Measurements from ENCODE around the gene TMEM217. TPM values are rescaled to one million over a fixed set of nuclear protein-coding genes. Genes with fewer than 3 reads are reported as not detected.

Gene TMEM217
- total and polyA plus RNA-seq, 3 donors from 2014 or later, result 13.3 to 46.5 (median 16.2) TPM

DNA sequence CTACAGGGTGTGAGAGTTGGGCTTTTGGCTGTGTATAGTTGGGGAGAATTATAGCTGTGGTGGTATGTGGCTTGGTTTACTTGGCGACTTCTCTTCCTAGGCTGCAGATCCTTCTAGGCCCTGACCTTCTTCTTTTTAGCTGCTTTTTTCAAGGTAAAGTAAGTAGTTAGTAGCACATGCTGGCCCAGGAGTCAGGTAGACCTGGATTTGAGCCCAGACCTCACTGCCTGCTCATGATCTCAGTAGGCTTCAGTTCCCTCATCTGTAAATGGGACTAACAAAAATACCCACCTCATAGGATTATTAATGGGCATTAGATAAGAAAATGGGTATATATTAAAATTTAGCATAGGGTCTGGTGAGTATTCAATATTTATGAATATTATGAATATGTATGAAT lies 17.4 kb upstream of the TMEM217 start:
- TF ChIP-seq POLR2A (IDR thresholded peaks at IDR 0.05), result no peak
- H3K9me3 ChIP-seq, result no peaks in the 10 kb centered on the region
- no peak for DNase-seq
- no peaks in the 10 kb centered on the region for H3K4me1 ChIP-seq
- 77 to 87% methylated on average over 1 of the region's 1 CpG for WGBS, 2 donors
- no peaks in the 10 kb centered on the region for H3K36me3 ChIP-seq (ENCODE audit: low read depth, missing control alignments)
- H3K27ac ChIP-seq, result no peak overlapping the region
- no peak overlapping the region for H3K4me3 ChIP-seq
- H3K27me3 ChIP-seq, result no peaks in the 10 kb centered on the region
- intact Hi-C loops (cut with DNase I; ENCODE audit: low total_unique reads), result no loop called here

DNA sequence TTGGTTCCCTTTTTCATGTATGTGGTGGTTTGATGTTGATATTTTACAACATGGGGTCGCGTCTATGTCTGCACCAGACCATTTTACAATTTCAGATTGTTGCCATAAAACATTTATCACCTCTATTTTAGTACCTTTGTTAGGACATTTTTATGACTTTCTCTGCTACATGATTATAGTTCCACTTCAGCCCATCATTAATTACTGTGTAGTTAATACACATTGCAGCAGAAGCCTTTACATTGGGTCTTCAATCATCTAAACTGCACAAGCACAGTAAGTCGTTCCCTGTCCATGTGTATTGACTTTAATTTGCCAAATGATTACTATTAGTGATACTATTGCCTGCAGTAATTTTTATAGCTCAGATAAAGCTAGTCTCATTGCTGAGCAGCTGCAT lies 15.7 kb upstream of the TMEM217 start:
- Histone ChIP-seq H3K9me3 (no peaks in the 10 kb centered on the region), H3K4me1 (no peaks in the 10 kb centered on the region), H3K36me3 (ENCODE audit: low read depth, missing control alignments) (no peaks in the 10 kb centered on the region), H3K27ac (no peak overlapping the region), H3K4me3 (no peak overlapping the region), H3K27me3 (no peaks in the 10 kb centered on the region)
- no peak for DNase-seq
- TF ChIP-seq, protein P1, sequence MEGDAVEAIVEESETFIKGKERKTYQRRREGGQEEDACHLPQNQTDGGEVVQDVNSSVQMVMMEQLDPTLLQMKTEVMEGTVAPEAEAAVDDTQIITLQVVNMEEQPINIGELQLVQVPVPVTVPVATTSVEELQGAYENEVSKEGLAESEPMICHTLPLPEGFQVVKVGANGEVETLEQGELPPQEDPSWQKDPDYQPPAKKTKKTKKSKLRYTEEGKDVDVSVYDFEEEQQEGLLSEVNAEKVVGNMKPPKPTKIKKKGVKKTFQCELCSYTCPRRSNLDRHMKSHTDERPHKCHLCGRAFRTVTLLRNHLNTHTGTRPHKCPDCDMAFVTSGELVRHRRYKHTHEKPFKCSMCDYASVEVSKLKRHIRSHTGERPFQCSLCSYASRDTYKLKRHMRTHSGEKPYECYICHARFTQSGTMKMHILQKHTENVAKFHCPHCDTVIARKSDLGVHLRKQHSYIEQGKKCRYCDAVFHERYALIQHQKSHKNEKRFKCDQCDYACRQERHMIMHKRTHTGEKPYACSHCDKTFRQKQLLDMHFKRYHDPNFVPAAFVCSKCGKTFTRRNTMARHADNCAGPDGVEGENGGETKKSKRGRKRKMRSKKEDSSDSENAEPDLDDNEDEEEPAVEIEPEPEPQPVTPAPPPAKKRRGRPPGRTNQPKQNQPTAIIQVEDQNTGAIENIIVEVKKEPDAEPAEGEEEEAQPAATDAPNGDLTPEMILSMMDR (IDR thresholded peaks at IDR 0.05), result no peak
- 66 to 73% methylated on average over 3 of the region's 3 CpGs for WGBS, 2 donors
- intact Hi-C loops (cut with DNase I; ENCODE audit: low total_unique reads), result no loop called here

DNA sequence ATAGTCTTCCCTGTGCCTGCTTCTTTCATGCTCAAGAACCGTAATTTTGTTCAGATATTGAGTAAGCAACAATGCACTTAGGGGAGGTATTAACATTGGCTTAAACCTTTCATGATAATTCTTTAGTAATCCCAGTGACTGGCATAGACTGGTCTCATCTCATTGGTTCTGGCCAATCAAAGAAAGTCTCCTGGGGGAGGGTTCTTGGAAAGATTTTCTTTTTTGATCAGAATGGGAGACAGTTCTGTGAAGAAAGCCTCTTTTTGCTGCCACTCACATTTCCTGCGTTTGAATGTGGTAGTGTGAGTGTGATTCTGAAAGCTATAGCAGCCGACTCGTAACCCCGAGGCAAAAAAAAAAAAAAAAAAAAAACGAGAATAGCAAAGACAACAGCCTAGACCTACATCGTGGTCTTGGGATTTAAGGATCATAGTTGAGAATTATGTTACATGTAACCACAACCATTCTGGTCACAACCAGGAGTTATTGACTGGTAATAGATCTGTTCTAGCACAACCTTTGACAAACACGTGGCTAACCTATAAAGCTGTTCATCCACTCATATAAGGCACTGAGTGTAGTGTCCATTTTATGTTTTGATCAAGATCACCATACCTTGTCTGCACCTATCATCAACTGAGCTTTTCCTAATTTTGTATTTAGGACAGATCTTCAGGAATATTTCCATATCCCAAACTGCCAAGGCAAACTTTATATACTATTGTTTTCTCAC lies 15.1 kb upstream of the TMEM217 start:
- H3K36me3 ChIP-seq (ENCODE audit: low read depth, missing control alignments), result no peaks in the 10 kb centered on the region
- intact Hi-C loops (cut with DNase I; ENCODE audit: low total_unique reads), result no loop called here
- no peaks in the 10 kb centered on the region for H3K27me3 ChIP-seq
- no peak for DNase-seq
- no peak overlapping the region for H3K4me3 ChIP-seq
- no peaks in the 10 kb centered on the region for H3K9me3 ChIP-seq
- TF ChIP-seq, protein P1 (IDR thresholded peaks at IDR 0.05), result no peak
- no peak for TF ChIP-seq POLR2A (IDR thresholded peaks at IDR 0.05)
- no peak overlapping the region for H3K27ac ChIP-seq
- H3K4me1 ChIP-seq, result no peaks in the 10 kb centered on the region
- WGBS, 2 donors, result 77 to 84% methylated on average over 8 of the region's 8 CpGs

DNA sequence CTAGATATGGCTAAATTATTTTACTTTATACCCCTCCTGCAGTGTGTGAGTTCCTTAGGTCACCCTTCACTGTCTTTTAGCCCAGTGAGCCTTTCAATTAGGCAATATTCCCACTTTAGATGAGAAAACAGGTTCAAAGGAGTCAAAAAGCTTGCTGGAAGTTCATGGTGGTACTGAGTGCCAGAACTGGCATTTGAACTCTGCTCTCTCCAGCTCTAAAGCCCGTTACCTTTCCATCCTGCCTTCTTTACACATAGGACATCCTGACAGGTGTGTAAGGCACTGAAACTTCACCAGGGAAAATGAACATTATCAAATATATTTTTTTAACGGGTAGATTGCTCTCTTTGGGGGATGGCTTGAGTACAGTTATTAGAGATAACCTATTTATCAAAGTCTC lies 11.2 kb upstream of the TMEM217 start:
- intact Hi-C loops (cut with DNase I; ENCODE audit: low total_unique reads), result no loop called here
- WGBS, 2 donors, result 77 to 81% methylated on average over 2 of the region's 2 CpGs
- Histone ChIP-seq H3K9me3 (no peaks in the 10 kb centered on the region), H3K4me3 (no peak overlapping the region), H3K36me3 (ENCODE audit: low read depth, missing control alignments) (no peaks in the 10 kb centered on the region), H3K27me3 (no peaks in the 10 kb centered on the region), H3K27ac (no peak overlapping the region), H3K4me1 (no peaks in the 10 kb centered on the region)
- no peak for DNase-seq
- no peak for TF ChIP-seq POLR2A (IDR thresholded peaks at IDR 0.05)
- TF ChIP-seq, protein P1 (IDR thresholded peaks at IDR 0.05), result no peak

DNA sequence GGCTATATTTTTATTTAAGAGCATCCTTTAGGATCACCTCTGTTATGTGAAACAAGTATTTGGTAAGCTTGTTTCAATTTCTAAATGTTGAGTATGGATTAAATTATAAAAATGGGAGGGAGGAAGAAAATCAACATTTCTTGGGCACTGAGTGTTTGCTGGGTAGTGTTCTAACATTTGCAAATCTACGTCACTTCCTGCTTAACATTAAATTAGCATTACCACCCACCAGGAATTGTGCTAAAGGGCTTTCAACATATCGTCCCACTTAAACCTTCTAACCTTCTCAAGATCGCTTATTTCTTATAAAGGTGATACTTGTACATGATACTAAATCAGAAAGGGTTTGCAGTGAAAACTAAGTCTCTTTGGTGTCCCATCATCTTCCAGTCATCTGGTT lies 7.9 kb upstream of the TMEM217 start:
- no peaks in the 10 kb centered on the region for H3K36me3 ChIP-seq (ENCODE audit: low read depth, missing control alignments)
- no peaks in the 10 kb centered on the region for H3K4me1 ChIP-seq
- H3K9me3 ChIP-seq, result no peaks in the 10 kb centered on the region
- WGBS, 2 donors, result 87 to 91% methylated on average over 3 of the region's 3 CpGs
- no peaks in the 10 kb centered on the region for H3K27me3 ChIP-seq
- no peak overlapping the region for H3K27ac ChIP-seq
- no peak for DNase-seq
- no peak overlapping the region for H3K4me3 ChIP-seq
- intact Hi-C loops (cut with DNase I; ENCODE audit: low total_unique reads), result no loop called here
- no peak for TF ChIP-seq POLR2A (IDR thresholded peaks at IDR 0.05)
- TF ChIP-seq, protein P1 (IDR thresholded peaks at IDR 0.05), result no peak

Data from testis (tissue), 3 donors.